Right lobe of liver (tissue), 6 donors: ENCODE results near the gene PEF1. TPM values are rescaled to one million over a fixed set of nuclear protein-coding genes. Genes with fewer than 3 reads are reported as not detected.
A peak's percentile ranks its signal among the peaks of the same experiment; 100 is the strongest.

Experiments
- ATAC-seq, 4 donors: fragments of 200-7000 bp; cut with Tn5 transposase; one replicate each; pipeline ENCODE4 v1.9.1; 2020; ENCODE audit warnings: mild to moderate bottlenecking in 4 of 4, moderate library complexity in 4 of 4
- DNase-seq, 3 donors: peaks; one replicate each; pipeline ENCODE4 v3.0.0-alpha.2; 2020
- H3K27ac ChIP-seq, 3 donors: fragments of 200-600 bp; one replicate each; pipeline ENCODE4 v1.8.0; 2022
- H3K27me3 ChIP-seq, 2 donors: fragments of 200-600 bp; one replicate each; pipeline ENCODE4 v1.8.0; 2022
- H3K36me3 ChIP-seq, 4 donors: fragments of 200-600 bp; sonication (generic) in 1 of 4; one replicate each; pipeline versions ENCODE4 v1.5.1 to v1.8.0; 2017 to 2022; ENCODE audit warnings: control low read depth in 1 of 4
- H3K4me1 ChIP-seq, 4 donors: fragments of 200-600 bp; sonication (generic) in 1 of 4; one replicate each; pipeline versions ENCODE4 v1.5.1 to v1.8.0; 2017 to 2022; ENCODE audit warnings: control low read depth in 1 of 4
- H3K4me3 ChIP-seq, 3 donors: fragments of 200-600 bp; one replicate each; pipeline ENCODE4 v1.8.0; 2022
- H3K9me3 ChIP-seq, 4 donors: fragments of 200-600 bp; sonication (generic) in 1 of 4; one replicate each; pipeline versions ENCODE4 v1.5.1 to v1.8.0; 2017 to 2022; ENCODE audit warnings: control low read depth in 1 of 4
- CTCF ChIP-seq, 4 donors: fragments of 200-600 bp in 3 of 4; fragments of 450-650 bp in 1 of 4; IDR thresholded peaks; one replicate each; pipeline versions ENCODE4 v1.5.1 to v1.8.0; 2016 to 2022; ENCODE audit warnings: antibody characterized with exemption in 4 of 4, mild to moderate bottlenecking in 2 of 4
- POLR2A ChIP-seq: fragments of 450-650 bp; IDR thresholded peaks from one replicate; pipeline ENCODE4 v1.6.1; 2017; ENCODE audit warnings: antibody characterized with exemption, mild to moderate bottlenecking
- WGBS: methylation state at CpG from one replicate; pipeline ENCODE4 v1.1.6; 2018; ENCODE audit warnings: low coverage, low lambda C conversion rate; ENCODE audit not compliant: insufficient coverage; ENCODE audit errors: missing lambda C conversion rate; 5-methylcytosine and 5-hydroxymethylcytosine counted together
- intact Hi-C, 2 donors: fragments of 100-400 bp; cut with DNase I; formaldehyde crosslinking; loops; one replicate each; pipeline versions ENCODE4 v1.11.2 to v1.14.1; 2022
- total RNA-seq, 6 experiments: library from RNA; depleted of rRNA in 2 of 6; stranded (reverse); fragments of >200 nt in 2 of 6; fragmentation: NEBNext Ultra II Directional in 3 of 6; extraction: Animal tissue kit (Norgen Biotek cat#: 25700) in 3 of 6; gene quantifications; one replicate each; pipeline versions ENCODE4 v1.1.0 to v1.2.4, GENCODE V29; 2016 to 2023
- donor health status: DM: no; HTN: yes; CAD: no.
- donor health status: DM: no; HTN: no; CAD: no.
- donor health status: DM: no; HTN: no; CAD: no.
- donor health status: DM: no; HTN: yes; CAD: no.
- donor health status: DM: no; HTN: yes; CAD: no.

PEF1 gene
- total RNA-seq, 6 experiments from 2014 or later: 23.9 to 47.5 (median 32.5) TPM

- no peak for ATAC-seq
- intact Hi-C loops: no loop called here
Measured at GRCh38 chr1:31614414-31615005, 30.2 kb downstream of the PEF1 start.

GRCh38 chr1:31609514-31610118 is 35.1 kb downstream of the PEF1 start:
- Histone ChIP-seq H3K4me1 (no peaks in the 10 kb centered on the region), H3K36me3 (no peaks in the 10 kb centered on the region), H3K27ac (no peak overlapping the region), H3K4me3 (no peak overlapping the region), H3K27me3 (no peaks in the 10 kb centered on the region), H3K9me3 (no peaks in the 10 kb centered on the region)
- no peak for TF ChIP-seq POLR2A
- TF ChIP-seq CTCF (IDR thresholded peaks at IDR 0.05): no peak
- WGBS: 18% methylated on average over 1 of the region's 1 CpG
- DNase-seq (no peak), ATAC-seq (no peak)
- intact Hi-C loops: no loop called here

More at GRCh38 chr1:31614414-31615005, 30.2 kb downstream of the PEF1 start:
- TF ChIP-seq CTCF (IDR thresholded peaks at IDR 0.05) (no peak), POLR2A (no peak)
- DNase-seq: no peak
- H3K4me3 ChIP-seq: no peak overlapping the region
- WGBS: 87% methylated on average over 5 of the region's 8 CpGs
- peaks cover 0 to 4% (median 0%) of the 10 kb centered on the region in 4 donors for H3K4me1 ChIP-seq
- H3K9me3 ChIP-seq: no peaks in the 10 kb centered on the region
- no peak overlapping the region for H3K27ac ChIP-seq
- no peaks in the 10 kb centered on the region for H3K36me3 ChIP-seq
- H3K27me3 ChIP-seq: peaks cover 0 to 5% of the 10 kb centered on the region in 2 donors

GRCh38 chr1:31607360-31607759 is 37.3 kb downstream of the PEF1 start:
- H3K4me1 ChIP-seq: no peaks in the 10 kb centered on the region
- ATAC-seq: no peak
- intact Hi-C loops: no loop called here
- TF ChIP-seq CTCF (IDR thresholded peaks at IDR 0.05) (no peak), POLR2A (no peak)
- no peak overlapping the region for H3K4me3 ChIP-seq
- no peaks in the 10 kb centered on the region for H3K36me3 ChIP-seq
- H3K9me3 ChIP-seq: no peaks in the 10 kb centered on the region
- 72% methylated on average over 5 of the region's 5 CpGs for WGBS
- H3K27ac ChIP-seq: no peak overlapping the region
- no peaks in the 10 kb centered on the region for H3K27me3 ChIP-seq
- no peak for DNase-seq

GRCh38 chr1:31605908-31606427 is 38.7 kb downstream of the PEF1 start:
- WGBS: 59% methylated on average over 3 of the region's 4 CpGs
- Histone ChIP-seq H3K4me3 (no peak overlapping the region), H3K27ac (no peak overlapping the region), H3K36me3 (no peaks in the 10 kb centered on the region), H3K9me3 (no peaks in the 10 kb centered on the region), H3K27me3 (no peaks in the 10 kb centered on the region), H3K4me1 (no peaks in the 10 kb centered on the region)
- ATAC-seq (peak in 2 of 4 donors; percentile 22 to 61), DNase-seq (no peak)
- TF ChIP-seq CTCF (IDR thresholded peaks at IDR 0.05) (no peak), POLR2A (no peak)
- intact Hi-C loops: no loop called here
